Panc1 (cell line): ENCODE data around the gene CD101.

Experiments
- POLR2AphosphoS5 ChIP-seq: IDR thresholded peaks from 2 replicates; pipeline ENCODE4 v1.6.1; 2012; ENCODE audit warnings: mild to moderate bottlenecking, low read depth, low read length, moderate library complexity
- TCF7L2 ChIP-seq: IDR thresholded peaks from 2 replicates; pipeline ENCODE4 v1.6.1; 2011; ENCODE audit warnings: mild to moderate bottlenecking, low read depth, low read length, inconsistent platforms
- TF ChIP-seq, protein P1 (sequence below): fragments of 450-650 bp; IDR thresholded peaks from 2 replicates; pipeline ENCODE4 v1.5.1; 2017; ENCODE audit warnings: mild to moderate bottlenecking
- TF ChIP-seq, protein P2 (sequence below), 2 experiments: IDR thresholded peaks; 2 replicates each; pipeline ENCODE4 v1.6.1; 2011 to 2012; ENCODE audit warnings: low read depth in 2 of 2, control low read depth in 1 of 2, low read length in 1 of 2, mild to moderate bottlenecking in 1 of 2, moderate library complexity in 1 of 2; ENCODE audit not compliant: insufficient read depth in 1 of 2

DNA sequence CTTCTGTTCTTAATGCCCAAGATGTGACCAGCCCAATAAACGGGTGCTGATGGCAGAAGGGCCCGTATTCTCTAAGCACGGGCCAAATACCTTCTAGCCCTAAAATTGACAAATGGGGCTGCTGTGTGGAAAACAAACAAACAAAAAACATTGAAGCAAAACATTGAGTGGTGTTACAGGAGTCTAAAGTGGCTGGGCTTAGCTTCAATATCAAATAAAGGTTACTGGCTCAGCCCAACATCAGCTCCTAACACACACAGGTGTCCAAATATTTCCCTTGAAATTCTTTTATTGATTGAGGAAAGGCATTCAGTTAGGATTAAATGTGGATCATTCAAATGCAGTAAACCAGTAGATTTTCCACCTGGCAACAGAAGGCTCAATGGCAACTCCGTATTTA, 45.2 kb downstream of the CD101 start:
- TF ChIP-seq POLR2AphosphoS5: no peak
- TF ChIP-seq, protein P1, sequence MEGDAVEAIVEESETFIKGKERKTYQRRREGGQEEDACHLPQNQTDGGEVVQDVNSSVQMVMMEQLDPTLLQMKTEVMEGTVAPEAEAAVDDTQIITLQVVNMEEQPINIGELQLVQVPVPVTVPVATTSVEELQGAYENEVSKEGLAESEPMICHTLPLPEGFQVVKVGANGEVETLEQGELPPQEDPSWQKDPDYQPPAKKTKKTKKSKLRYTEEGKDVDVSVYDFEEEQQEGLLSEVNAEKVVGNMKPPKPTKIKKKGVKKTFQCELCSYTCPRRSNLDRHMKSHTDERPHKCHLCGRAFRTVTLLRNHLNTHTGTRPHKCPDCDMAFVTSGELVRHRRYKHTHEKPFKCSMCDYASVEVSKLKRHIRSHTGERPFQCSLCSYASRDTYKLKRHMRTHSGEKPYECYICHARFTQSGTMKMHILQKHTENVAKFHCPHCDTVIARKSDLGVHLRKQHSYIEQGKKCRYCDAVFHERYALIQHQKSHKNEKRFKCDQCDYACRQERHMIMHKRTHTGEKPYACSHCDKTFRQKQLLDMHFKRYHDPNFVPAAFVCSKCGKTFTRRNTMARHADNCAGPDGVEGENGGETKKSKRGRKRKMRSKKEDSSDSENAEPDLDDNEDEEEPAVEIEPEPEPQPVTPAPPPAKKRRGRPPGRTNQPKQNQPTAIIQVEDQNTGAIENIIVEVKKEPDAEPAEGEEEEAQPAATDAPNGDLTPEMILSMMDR: no peak
- TF ChIP-seq, protein P2, sequence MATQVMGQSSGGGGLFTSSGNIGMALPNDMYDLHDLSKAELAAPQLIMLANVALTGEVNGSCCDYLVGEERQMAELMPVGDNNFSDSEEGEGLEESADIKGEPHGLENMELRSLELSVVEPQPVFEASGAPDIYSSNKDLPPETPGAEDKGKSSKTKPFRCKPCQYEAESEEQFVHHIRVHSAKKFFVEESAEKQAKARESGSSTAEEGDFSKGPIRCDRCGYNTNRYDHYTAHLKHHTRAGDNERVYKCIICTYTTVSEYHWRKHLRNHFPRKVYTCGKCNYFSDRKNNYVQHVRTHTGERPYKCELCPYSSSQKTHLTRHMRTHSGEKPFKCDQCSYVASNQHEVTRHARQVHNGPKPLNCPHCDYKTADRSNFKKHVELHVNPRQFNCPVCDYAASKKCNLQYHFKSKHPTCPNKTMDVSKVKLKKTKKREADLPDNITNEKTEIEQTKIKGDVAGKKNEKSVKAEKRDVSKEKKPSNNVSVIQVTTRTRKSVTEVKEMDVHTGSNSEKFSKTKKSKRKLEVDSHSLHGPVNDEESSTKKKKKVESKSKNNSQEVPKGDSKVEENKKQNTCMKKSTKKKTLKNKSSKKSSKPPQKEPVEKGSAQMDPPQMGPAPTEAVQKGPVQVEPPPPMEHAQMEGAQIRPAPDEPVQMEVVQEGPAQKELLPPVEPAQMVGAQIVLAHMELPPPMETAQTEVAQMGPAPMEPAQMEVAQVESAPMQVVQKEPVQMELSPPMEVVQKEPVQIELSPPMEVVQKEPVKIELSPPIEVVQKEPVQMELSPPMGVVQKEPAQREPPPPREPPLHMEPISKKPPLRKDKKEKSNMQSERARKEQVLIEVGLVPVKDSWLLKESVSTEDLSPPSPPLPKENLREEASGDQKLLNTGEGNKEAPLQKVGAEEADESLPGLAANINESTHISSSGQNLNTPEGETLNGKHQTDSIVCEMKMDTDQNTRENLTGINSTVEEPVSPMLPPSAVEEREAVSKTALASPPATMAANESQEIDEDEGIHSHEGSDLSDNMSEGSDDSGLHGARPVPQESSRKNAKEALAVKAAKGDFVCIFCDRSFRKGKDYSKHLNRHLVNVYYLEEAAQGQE (IDR thresholded peaks at IDR 0.05; ENCODE audit: insufficient read depth in 1 of 2, low read depth in 2 of 2, low read length in 1 of 2): no peak
- no peak for TF ChIP-seq TCF7L2
